HepG2 (cell line): Measurements from ENCODE around the gene PTTG1. TPM values are rescaled to one million over a fixed set of nuclear protein-coding genes. Genes with fewer than 3 reads are reported as not detected.
A peak's percentile ranks its signal among the peaks of the same experiment; 100 is the strongest.

ENCODE experiments used
- ATAD3A ChIP-seq: sonication (generic); formaldehyde crosslinking; IDR thresholded peaks from 2 replicates; pipeline ENCODE4 v1.4.0; 2020; ENCODE audit warnings: missing genetic modification reagents
- ATF7-NPFF ChIP-seq: sonication (generic); formaldehyde crosslinking; IDR thresholded peaks from 2 replicates; pipeline ENCODE4 v1.8.1; 2023; ENCODE audit warnings: mild to moderate bottlenecking, low read depth, missing genetic modification reagents, moderate library complexity
- GATAD1 ChIP-seq: IDR thresholded peaks from 2 replicates; pipeline ENCODE4 v1.6.1; 2016; ENCODE audit warnings: missing genetic modification reagents, missing compliant biosample characterization
- HMG20A ChIP-seq: IDR thresholded peaks from 2 replicates; pipeline ENCODE4 v1.6.1; 2016; ENCODE audit warnings: borderline replicate concordance
- HOXD1 ChIP-seq: sonication (generic); formaldehyde crosslinking; IDR thresholded peaks from 2 replicates; pipeline ENCODE4 v1.5.0; 2020; ENCODE audit warnings: missing genetic modification reagents
- IRF2 ChIP-seq: IDR thresholded peaks from 2 replicates; pipeline ENCODE4 v1.6.1; 2018; ENCODE audit warnings: missing genetic modification reagents, missing compliant biosample characterization
- KAT8 ChIP-seq: IDR thresholded peaks from 2 replicates; pipeline ENCODE4 v1.6.1; 2016; ENCODE audit warnings: missing genetic modification reagents, missing compliant biosample characterization
- MXD4 ChIP-seq: IDR thresholded peaks from 2 replicates; pipeline ENCODE4 v1.6.1; 2016; ENCODE audit warnings: mild to moderate bottlenecking, missing biosample characterization, missing genetic modification reagents
- PITX1 ChIP-seq: sonication (generic); formaldehyde crosslinking; IDR thresholded peaks from 2 replicates; pipeline ENCODE4 v1.5.1; 2020; ENCODE audit warnings: mild to moderate bottlenecking, missing genetic modification reagents
- SAP130 ChIP-seq: IDR thresholded peaks from 2 replicates; pipeline ENCODE4 v1.6.1; 2016; ENCODE audit warnings: low read depth
- SMAD9 ChIP-seq: sonication (generic); formaldehyde crosslinking; IDR thresholded peaks from 2 replicates; pipeline ENCODE4 v1.5.1; 2020; ENCODE audit warnings: mild to moderate bottlenecking, missing genetic modification reagents
- SP1 ChIP-seq, 2 experiments: fragments of 450-650 bp in 1 of 2; sonication (generic) in 1 of 2; formaldehyde crosslinking in 1 of 2; IDR thresholded peaks; 2 replicates each; pipeline versions ENCODE4 v1.4.0 to v1.6.1; 2016 to 2020; ENCODE audit warnings: missing genetic modification reagents in 1 of 2
- TEAD2 ChIP-seq: sonication (generic); formaldehyde crosslinking; IDR thresholded peaks from 2 replicates; pipeline ENCODE4 v1.9.0; 2021; ENCODE audit warnings: missing genetic modification reagents
- TOE1 ChIP-seq: sonication (generic); formaldehyde crosslinking; IDR thresholded peaks from 2 replicates; pipeline ENCODE4 v1.4.0; 2020; ENCODE audit warnings: mild to moderate bottlenecking, missing genetic modification reagents
- YEATS4 ChIP-seq: sonication (generic); formaldehyde crosslinking; IDR thresholded peaks from 2 replicates; pipeline ENCODE4 v1.4.0; 2020; ENCODE audit warnings: missing genetic modification reagents, borderline replicate concordance
- ZMYM4 ChIP-seq: sonication (generic); formaldehyde crosslinking; IDR thresholded peaks from 2 replicates; pipeline ENCODE4 v1.8.1; 2023; ENCODE audit warnings: mild to moderate bottlenecking, missing genetic modification reagents
- ZNF121 ChIP-seq: sonication (generic); formaldehyde crosslinking; IDR thresholded peaks from 2 replicates; pipeline ENCODE4 v1.5.0; 2020; ENCODE audit warnings: mild to moderate bottlenecking, missing genetic modification reagents
- ZNF20 ChIP-seq: sonication (generic); formaldehyde crosslinking; IDR thresholded peaks from 2 replicates; pipeline ENCODE4 v1.4.0; 2020; ENCODE audit warnings: mild to moderate bottlenecking, moderate library complexity, missing genetic modification reagents
- ZNF207 ChIP-seq: fragments of 450-650 bp; IDR thresholded peaks from 2 replicates; pipeline ENCODE4 v1.6.1; 2016; ENCODE audit warnings: antibody characterized with exemption, borderline replicate concordance
- ZNF260 ChIP-seq: sonication (generic); formaldehyde crosslinking; IDR thresholded peaks from 2 replicates; pipeline ENCODE4 v1.4.0; 2020; ENCODE audit warnings: missing genetic modification reagents, low read depth, mild to moderate bottlenecking, borderline replicate concordance
- ZNF430 ChIP-seq: sonication (generic); formaldehyde crosslinking; IDR thresholded peaks from 2 replicates; pipeline ENCODE4 v1.9.0; 2021; ENCODE audit warnings: mild to moderate bottlenecking, missing genetic modification reagents
- ZNF484 ChIP-seq: sonication (generic); formaldehyde crosslinking; IDR thresholded peaks from 2 replicates; pipeline ENCODE4 v1.5.1; 2020; ENCODE audit warnings: mild to moderate bottlenecking, low read depth, missing genetic modification reagents, borderline replicate concordance
- ZNF512 ChIP-seq: sonication (generic); formaldehyde crosslinking; IDR thresholded peaks from 2 replicates; pipeline ENCODE4 v1.4.0; 2020; ENCODE audit warnings: mild to moderate bottlenecking, missing genetic modification reagents
- ZNF580 ChIP-seq: IDR thresholded peaks from 2 replicates; pipeline ENCODE4 v1.6.1; 2016; ENCODE audit warnings: low read depth, borderline replicate concordance
- ZSCAN12 ChIP-seq: sonication (generic); formaldehyde crosslinking; IDR thresholded peaks from 2 replicates; pipeline ENCODE4 v1.9.0; 2021; ENCODE audit warnings: mild to moderate bottlenecking, missing genetic modification reagents
- polyA plus RNA-seq, 8 experiments: library from polyadenylated mRNA; depleted of rRNA in 3 of 8; stranded (reverse) in 7 of 8; unstranded in 1 of 8; fragments of >200 nt; fragmentation: Illumina TruSeq in 4 of 8; extraction: Trizol in 4 of 8; gene quantifications; 2 replicates each; pipeline versions ENCODE4 v1.2.1 to v1.2.3, GENCODE V29; 2011 to 2016; ENCODE audit warnings: low read depth in 4 of 8, missing spikeins in 1 of 8, mixed read lengths in 1 of 8; ENCODE audit not compliant: insufficient read depth in 1 of 8
- total RNA-seq, 5 experiments: library from RNA; depleted of rRNA; stranded (reverse); fragments of >200 nt; fragmentation: Illumina TruSeq; extraction: Trizol; gene quantifications; 2 replicates each; pipeline ENCODE4 v1.2.3, GENCODE V29; 2016; ENCODE audit warnings: low read depth in 1 of 5
- TF ChIP-seq, protein P1 (sequence below): sonication (generic); formaldehyde crosslinking; IDR thresholded peaks from 2 replicates; pipeline ENCODE4 v1.4.0; 2020; ENCODE audit warnings: mild to moderate bottlenecking, missing genetic modification reagents, borderline replicate concordance
- TF ChIP-seq, protein P2 (sequence below): sonication (generic); formaldehyde crosslinking; IDR thresholded peaks from 2 replicates; pipeline ENCODE4 v1.5.0; 2020; ENCODE audit warnings: missing genetic modification reagents
- TF ChIP-seq, protein P3 (sequence below): sonication (generic); formaldehyde crosslinking; IDR thresholded peaks from 2 replicates; pipeline ENCODE4 v1.4.0; 2020; ENCODE audit warnings: missing genetic modification reagents

The PTTG1 gene
- total and polyA plus RNA-seq, 2 of the 13 experiments (the other 11 are each of a cell fraction or from before 2014, with no cell fraction given): 102 to 161 TPM

- TF ChIP-seq, protein P1, sequence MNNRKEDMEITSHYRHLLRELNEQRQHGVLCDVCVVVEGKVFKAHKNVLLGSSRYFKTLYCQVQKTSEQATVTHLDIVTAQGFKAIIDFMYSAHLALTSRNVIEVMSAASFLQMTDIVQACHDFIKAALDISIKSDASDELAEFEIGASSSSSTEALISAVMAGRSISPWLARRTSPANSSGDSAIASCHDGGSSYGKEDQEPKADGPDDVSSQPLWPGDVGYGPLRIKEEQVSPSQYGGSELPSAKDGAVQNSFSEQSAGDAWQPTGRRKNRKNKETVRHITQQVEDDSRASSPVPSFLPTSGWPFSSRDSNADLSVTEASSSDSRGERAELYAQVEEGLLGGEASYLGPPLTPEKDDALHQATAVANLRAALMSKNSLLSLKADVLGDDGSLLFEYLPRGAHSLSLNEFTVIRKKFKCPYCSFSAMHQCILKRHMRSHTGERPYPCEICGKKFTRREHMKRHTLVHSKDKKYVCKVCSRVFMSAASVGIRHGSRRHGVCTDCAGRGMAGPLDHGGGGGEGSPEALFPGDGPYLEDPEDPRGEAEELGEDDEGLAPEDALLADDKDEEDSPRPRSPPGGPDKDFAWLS: no peak
- TF ChIP-seq ATAD3A (CRISPR knock-in tag) (no peak), KAT8 (CRISPR knock-in tag) (peak; percentile 56), YEATS4 (CRISPR knock-in tag) (0 out of 2 replicates have a peak, but pooled peaks have one; percentile 33), ZNF260 (CRISPR knock-in tag) (no peak), HMG20A (CRISPR knock-in tag) (peak; percentile 35; the same call in 1 of the 2 replicates), SAP130 (CRISPR knock-in tag) (peak; percentile 66), ZNF430 (no peak), ZNF121 (CRISPR knock-in tag) (no peak), ZMYM4 (no peak), ZNF20 (CRISPR knock-in tag) (no peak), TOE1 (no peak), ZNF580 (CRISPR knock-in tag) (no peak), ZNF484 (no peak), ATF7-NPFF (CRISPR knock-in tag) (no peak), ZNF512 (CRISPR knock-in tag) (no peak), ZSCAN12 (CRISPR knock-in tag) (no peak), IRF2 (CRISPR knock-in tag) (no peak), TEAD2 (CRISPR knock-in tag) (no peak), ZNF207 (no peak), SMAD9 (CRISPR knock-in tag) (no peak), HOXD1 (CRISPR knock-in tag) (no peak), GATAD1 (CRISPR knock-in tag) (no peak), MXD4 (CRISPR knock-in tag) (no peak), PITX1 (CRISPR knock-in tag) (0 out of 2 replicates have a peak, but pooled peaks have one; percentile 21), SP1 (IDR thresholded peaks at IDR 0.05) (no peak), SP1 (CRISPR knock-in tag; IDR thresholded peaks at IDR 0.05) (no peak)
- TF ChIP-seq, protein P2, sequence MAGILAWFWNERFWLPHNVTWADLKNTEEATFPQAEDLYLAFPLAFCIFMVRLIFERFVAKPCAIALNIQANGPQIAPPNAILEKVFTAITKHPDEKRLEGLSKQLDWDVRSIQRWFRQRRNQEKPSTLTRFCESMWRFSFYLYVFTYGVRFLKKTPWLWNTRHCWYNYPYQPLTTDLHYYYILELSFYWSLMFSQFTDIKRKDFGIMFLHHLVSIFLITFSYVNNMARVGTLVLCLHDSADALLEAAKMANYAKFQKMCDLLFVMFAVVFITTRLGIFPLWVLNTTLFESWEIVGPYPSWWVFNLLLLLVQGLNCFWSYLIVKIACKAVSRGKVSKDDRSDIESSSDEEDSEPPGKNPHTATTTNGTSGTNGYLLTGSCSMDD: no peak
- TF ChIP-seq, protein P3, sequence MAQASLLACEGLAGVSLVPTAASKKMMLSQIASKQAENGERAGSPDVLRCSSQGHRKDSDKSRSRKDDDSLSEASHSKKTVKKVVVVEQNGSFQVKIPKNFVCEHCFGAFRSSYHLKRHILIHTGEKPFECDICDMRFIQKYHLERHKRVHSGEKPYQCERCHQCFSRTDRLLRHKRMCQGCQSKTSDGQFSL: 0 out of 2 replicates have a peak, but pooled peaks have one; percentile 49
These were observed 55.8 kb downstream of the PTTG1 start (continued) for GRCh38 chr5:160477266-160477970.
